PC-3 (cell line): ENCODE measurements around the gene C15orf39. TPM values are rescaled to one million over a fixed set of nuclear protein-coding genes. Genes with fewer than 3 reads are reported as not detected.
A peak's percentile ranks its signal among the peaks of the same experiment; 100 is the strongest.

Source experiments
- ATAC-seq: fragments of 200-7000 bp; cut with Tn5 transposase; 2 replicates; pipeline ENCODE4 v1.9.1; 2020; ENCODE audit warnings: mild to moderate bottlenecking, moderate library complexity
- Bru-seq: library from RNA; stranded (reverse); fragments of 400-500 nt; gene quantifications from one replicate; lab custom pipeline; 2021; lab: Mats Ljungman, UMichigan
- BruChase-seq, 2 experiments: library from RNA; stranded (reverse); fragments of 400-500 nt; gene quantifications; one replicate each; lab custom pipeline; 2021; lab: Mats Ljungman, UMichigan
- BruUV-seq: library from RNA; stranded (reverse); fragments of 400-500 nt; replicated peaks from 2 replicates; lab custom pipeline; 2021; lab: Mats Ljungman, UMichigan
- CTCF ChIA-PET: fragments of 300-600 bp; sonication (Branson Sonifier 250); formaldehyde crosslinking; loops from one replicate; lab custom pipeline; 2022; ENCODE audit warnings: antibody characterized with exemption; lab: Charles Lee
- POLR2A ChIA-PET: fragments of 300-600 bp; sonication (Branson Sonifier 250); formaldehyde crosslinking; loops from one replicate; lab custom pipeline; 2022; ENCODE audit warnings: antibody characterized with exemption; ENCODE audit not compliant: unreplicated experiment; lab: Charles Lee
- DNase-seq: peaks from one replicate; pipeline ENCODE4 v3.0.0-alpha.2; 2015
- H2AFZ ChIP-seq: fragments of 300-600 bp; sonication (generic); 2 replicates; pipeline ENCODE4 v1.6.0; 2016; ENCODE audit warnings: antibody characterized with exemption, low read length
- H3F3A ChIP-seq: fragments of 300-600 bp; sonication (generic); one replicate; pipeline ENCODE4 v1.6.0; 2017; ENCODE audit warnings: antibody characterized with exemption, low read length, control low read depth, mild to moderate bottlenecking; ENCODE audit not compliant: unreplicated experiment
- H3K27ac ChIP-seq: fragments of 300-600 bp; sonication (generic); 2 replicates; pipeline ENCODE4 v1.5.1; 2016; ENCODE audit warnings: mild to moderate bottlenecking, low read length
- H3K27me3 ChIP-seq: fragments of 300-600 bp; sonication (generic); 2 replicates; pipeline ENCODE4 v1.6.1; 2016; ENCODE audit warnings: low read length, mixed read lengths
- H3K36me3 ChIP-seq: fragments of 300-600 bp; sonication (generic); 2 replicates; pipeline ENCODE4 v1.6.1; 2016; ENCODE audit warnings: low read depth, mixed run types, low read length, mixed read lengths
- H3K4me1 ChIP-seq: fragments of 300-600 bp; sonication (generic); 2 replicates; pipeline ENCODE4 v1.5.1; 2016; ENCODE audit warnings: low read length; ENCODE audit not compliant: insufficient read depth
- H3K4me2 ChIP-seq: fragments of 300-600 bp; sonication (generic); 2 replicates; pipeline ENCODE4 v1.6.0; 2016; ENCODE audit warnings: low read length
- H3K4me3 ChIP-seq: fragments of 300-600 bp; sonication (generic); 2 replicates; pipeline ENCODE4 v1.5.1; 2016; ENCODE audit warnings: mild to moderate bottlenecking, low read length, mixed read lengths
- H3K79me2 ChIP-seq: fragments of 300-600 bp; sonication (generic); 2 replicates; pipeline ENCODE4 v1.6.1; 2017; ENCODE audit warnings: low read length, mixed read lengths
- H3K9ac ChIP-seq: fragments of 300-600 bp; sonication (generic); 2 replicates; pipeline ENCODE4 v1.6.0; 2016; ENCODE audit warnings: mild to moderate bottlenecking, low read length
- H3K9me2 ChIP-seq: fragments of 300-600 bp; sonication (generic); replicated peaks from 2 replicates; pipeline ENCODE4 v1.6.1; 2016; ENCODE audit warnings: mixed run types, low read length, mixed read lengths
- H3K9me3 ChIP-seq: fragments of 300-600 bp; sonication (generic); 2 replicates; pipeline ENCODE4 v1.6.1; 2016; ENCODE audit warnings: low read length, mixed read lengths
- H4K20me1 ChIP-seq: fragments of 300-600 bp; sonication (generic); 2 replicates; pipeline ENCODE4 v1.6.1; 2016; ENCODE audit warnings: low read length, mixed read lengths
- EZH2 ChIP-seq: fragments of 300-600 bp; sonication (generic); IDR thresholded peaks from one replicate; pipeline ENCODE4 v1.6.1; 2017; ENCODE audit warnings: antibody characterized with exemption, mild to moderate bottlenecking, low read length; ENCODE audit not compliant: unreplicated experiment
- EZH2phosphoT487 ChIP-seq: fragments of 300-600 bp; sonication (generic); IDR thresholded peaks from 2 replicates; pipeline ENCODE4 v1.6.1; 2018; ENCODE audit warnings: mild to moderate bottlenecking, antibody characterized with exemption, low read length, borderline replicate concordance
- intact Hi-C: fragments of 100-400 bp; cut with micrococcal nuclease; formaldehyde crosslinking; loops from 2 replicates; pipeline ENCODE4 v1.9.0; 2023
- long read RNA-seq: library from polyadenylated mRNA; unstranded; transcript quantifications from one replicate; pipeline ENCODE4 v2.0.0, GENCODE V29; 2021; ENCODE audit not compliant: unreplicated experiment
- total RNA-seq: library from RNA; depleted of rRNA; stranded (reverse); fragments of >200 nt; gene quantifications from 2 replicates; pipeline ENCODE4 v1.2.3, GENCODE V29; 2014; rRNA removed
- TF ChIP-seq, protein P1 (sequence below): fragments of 300-600 bp; sonication (generic); conservative IDR thresholded peaks from 2 replicates; pipeline ENCODE4 v1.5.1; 2017; ENCODE audit warnings: antibody characterized with exemption, low read depth, mild to moderate bottlenecking, low read length

The C15orf39 gene
- total RNA-seq (23.8 and 31.0 TPM in 2 replicates), Bru-seq, nascent RNA (percentile 61 among the genes with signal in this experiment), BruChase-seq, experiment 1, labeled RNA remaining after a 6-hour chase (percentile 56 among the genes with signal in this experiment), BruChase-seq, experiment 2, labeled RNA remaining after a 2-hour chase (percentile 69 among the genes with signal in this experiment)
- long read RNA-seq, full-length matches to known transcripts: 8 of 22 reads
- long read RNA-seq, partial matches to known transcripts: 13 of 22 reads
- long read RNA-seq, other reads (novel, unspliced or antisense): 1 of 22 reads

GRCh38 chr15:75201616-75202250 lies at the start of gene C15orf39:
C15orf39 (plus strand) TSS chr15:75201882; CDS start chr15:75206049, 4,167 bp downstream.
- H2AFZ ChIP-seq: peak within 1 kb of the TSS; percentile 81
- peaks cover 37% of the 10 kb centered on the region for H4K20me1 ChIP-seq
- no peaks in the 10 kb centered on the region for H3K9me3 ChIP-seq
- H3F3A ChIP-seq: no peaks in the 10 kb centered on the region
- peaks cover 54% of the 10 kb centered on the region for H3K79me2 ChIP-seq
- peak; percentile 63 for DNase-seq
- H3K4me3 ChIP-seq: peak within 1 kb of the TSS; percentile 95
- H3K9ac ChIP-seq: peak within 1 kb of the TSS; percentile 96
- TF ChIP-seq, protein P1, sequence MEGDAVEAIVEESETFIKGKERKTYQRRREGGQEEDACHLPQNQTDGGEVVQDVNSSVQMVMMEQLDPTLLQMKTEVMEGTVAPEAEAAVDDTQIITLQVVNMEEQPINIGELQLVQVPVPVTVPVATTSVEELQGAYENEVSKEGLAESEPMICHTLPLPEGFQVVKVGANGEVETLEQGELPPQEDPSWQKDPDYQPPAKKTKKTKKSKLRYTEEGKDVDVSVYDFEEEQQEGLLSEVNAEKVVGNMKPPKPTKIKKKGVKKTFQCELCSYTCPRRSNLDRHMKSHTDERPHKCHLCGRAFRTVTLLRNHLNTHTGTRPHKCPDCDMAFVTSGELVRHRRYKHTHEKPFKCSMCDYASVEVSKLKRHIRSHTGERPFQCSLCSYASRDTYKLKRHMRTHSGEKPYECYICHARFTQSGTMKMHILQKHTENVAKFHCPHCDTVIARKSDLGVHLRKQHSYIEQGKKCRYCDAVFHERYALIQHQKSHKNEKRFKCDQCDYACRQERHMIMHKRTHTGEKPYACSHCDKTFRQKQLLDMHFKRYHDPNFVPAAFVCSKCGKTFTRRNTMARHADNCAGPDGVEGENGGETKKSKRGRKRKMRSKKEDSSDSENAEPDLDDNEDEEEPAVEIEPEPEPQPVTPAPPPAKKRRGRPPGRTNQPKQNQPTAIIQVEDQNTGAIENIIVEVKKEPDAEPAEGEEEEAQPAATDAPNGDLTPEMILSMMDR: peak; percentile 75
- TF ChIP-seq EZH2phosphoT487: no peak
- TF ChIP-seq EZH2: no peak
- no peaks in the 10 kb centered on the region for H3K27me3 ChIP-seq
- ATAC-seq: peak; percentile 65
- H3K4me2 ChIP-seq: peak within 1 kb of the TSS; percentile 100
- intact Hi-C loops: loop anchor here (1.0 to 5.0 kb wide), 4 partner anchors 31 to 172 kb away; no protein-coding TSS in a partner anchor
- H3K9me2 ChIP-seq: no peaks in the 10 kb centered on the region
- POLR2A ChIA-PET: interaction anchor here (0.6 to 0.7 kb wide), 3 partner anchors 27 to 178 kb away, joined by 3 read pairs; no protein-coding TSS in a partner anchor
- CTCF ChIA-PET: interaction anchor here (0.6 to 1.6 kb wide), 5 partner anchors 13 to 356 kb away, joined by 3 to 6 read pairs (median 4); no protein-coding TSS in a partner anchor
- H3K27ac ChIP-seq: peak within 1 kb of the TSS; percentile 82
- H3K4me1 ChIP-seq: peaks cover 33% of the 10 kb centered on the region
- H3K36me3 ChIP-seq: peaks cover 13% of the 10 kb centered on the region
- no TSS peak for BruUV-seq

GRCh38 chr15:75152382-75153079 lies 49.2 kb upstream of the C15orf39 start:
- Histone ChIP-seq H3K4me3 (no peak overlapping the region), H2AFZ (no peak overlapping the region), H3K27me3 (no peaks in the 10 kb centered on the region), H3K79me2 (no peaks in the 10 kb centered on the region), H3K4me1 (peaks cover 13% of the 10 kb centered on the region), H3K4me2 (no peak overlapping the region), H3K9me2 (no peaks in the 10 kb centered on the region), H3K36me3 (no peaks in the 10 kb centered on the region), H3K9ac (no peak overlapping the region), H3K27ac (no peak overlapping the region), H3F3A (peaks cover 5% of the 10 kb centered on the region), H3K9me3 (no peaks in the 10 kb centered on the region), H4K20me1 (no peaks in the 10 kb centered on the region)
- CTCF ChIA-PET: no interaction called here
- POLR2A ChIA-PET: interaction anchor here (0.5 kb wide), 1 partner anchor 1225 kb away, joined by 4 read pairs; no protein-coding TSS in a partner anchor
- DNase-seq (no peak), ATAC-seq (no peak)
- TF ChIP-seq EZH2 (no peak), EZH2phosphoT487 (no peak)
- TF ChIP-seq, protein P1: no peak
- intact Hi-C loops: no loop called here
- no TSS peak for BruUV-seq
